Measurements from ENCODE around the gene TGFBI. TPM values are rescaled to one million over a fixed set of nuclear protein-coding genes. Genes with fewer than 3 reads are reported as not detected.

TGFBI gene
- total RNA-seq, 2 donors from 2014 or later = 158 to 173 TPM

DNA sequence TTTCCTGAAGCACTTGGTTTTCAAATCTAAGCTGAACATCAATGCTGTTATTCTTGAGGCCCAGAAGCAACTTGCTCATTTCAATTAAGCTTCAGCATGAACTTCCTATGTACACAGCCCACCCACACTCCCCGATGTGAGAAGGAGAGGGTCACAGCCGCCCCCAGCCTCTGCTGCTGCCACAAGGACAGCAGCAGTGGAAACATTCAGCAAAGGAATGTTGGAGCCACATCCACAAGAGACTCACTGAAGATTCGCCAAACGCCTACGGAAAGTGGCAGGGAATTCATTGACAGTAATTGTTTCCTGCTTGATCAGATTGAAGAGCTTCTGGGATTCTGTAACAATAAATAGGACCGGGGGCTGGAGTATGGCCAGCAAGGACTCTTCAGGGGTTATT is 2.9 kb downstream of the TGFBI start:
- ATAC-seq (ENCODE audit: insufficient number of reproducible peaks, low FRiP score, low read depth) = no peak
- TF ChIP-seq, protein P1, sequence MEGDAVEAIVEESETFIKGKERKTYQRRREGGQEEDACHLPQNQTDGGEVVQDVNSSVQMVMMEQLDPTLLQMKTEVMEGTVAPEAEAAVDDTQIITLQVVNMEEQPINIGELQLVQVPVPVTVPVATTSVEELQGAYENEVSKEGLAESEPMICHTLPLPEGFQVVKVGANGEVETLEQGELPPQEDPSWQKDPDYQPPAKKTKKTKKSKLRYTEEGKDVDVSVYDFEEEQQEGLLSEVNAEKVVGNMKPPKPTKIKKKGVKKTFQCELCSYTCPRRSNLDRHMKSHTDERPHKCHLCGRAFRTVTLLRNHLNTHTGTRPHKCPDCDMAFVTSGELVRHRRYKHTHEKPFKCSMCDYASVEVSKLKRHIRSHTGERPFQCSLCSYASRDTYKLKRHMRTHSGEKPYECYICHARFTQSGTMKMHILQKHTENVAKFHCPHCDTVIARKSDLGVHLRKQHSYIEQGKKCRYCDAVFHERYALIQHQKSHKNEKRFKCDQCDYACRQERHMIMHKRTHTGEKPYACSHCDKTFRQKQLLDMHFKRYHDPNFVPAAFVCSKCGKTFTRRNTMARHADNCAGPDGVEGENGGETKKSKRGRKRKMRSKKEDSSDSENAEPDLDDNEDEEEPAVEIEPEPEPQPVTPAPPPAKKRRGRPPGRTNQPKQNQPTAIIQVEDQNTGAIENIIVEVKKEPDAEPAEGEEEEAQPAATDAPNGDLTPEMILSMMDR (IDR thresholded peaks at IDR 0.05) = no peak
- DNase-seq (ENCODE audit: low spot score) = no peak
- Histone ChIP-seq H3K36me3 (no peaks in the 10 kb centered on the region), H3K27ac (no peak overlapping the region), H3K9me3 (no peaks in the 10 kb centered on the region), H3K4me3 (no peak overlapping the region), H3K27me3 (replicated peaks; ENCODE audit: insufficient read depth) (no peaks in the 10 kb centered on the region), H3K4me1 (ENCODE audit: control insufficient read depth in 1 of 2, low read depth in 2 of 2) (peaks cover 23 to 66% of the 10 kb centered on the region in 2 donors)

DNA sequence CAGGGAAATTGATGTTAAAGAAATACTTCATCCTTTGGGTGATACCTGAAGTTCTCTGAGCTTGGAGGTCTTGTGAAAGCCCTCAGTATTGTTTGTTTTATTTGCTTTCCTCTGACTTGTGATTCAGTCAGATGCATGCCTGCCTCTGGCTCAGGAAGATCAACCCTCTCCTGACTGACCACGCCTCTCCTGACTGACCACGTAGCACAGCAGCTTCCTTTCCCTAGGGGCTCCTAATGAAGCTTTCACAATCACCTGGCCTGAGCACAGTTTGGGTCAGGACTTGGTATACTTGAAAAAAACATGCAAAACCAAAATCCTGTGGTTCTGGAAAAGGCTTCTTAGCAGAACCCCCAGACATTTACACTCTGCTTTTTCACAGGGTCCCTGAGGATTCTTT is 3.8 kb downstream of the TGFBI start:
- DNase-seq (ENCODE audit: low spot score) (no peak), ATAC-seq (ENCODE audit: insufficient number of reproducible peaks, low FRiP score, low read depth) (no peak)
- Histone ChIP-seq H3K4me1 (ENCODE audit: control insufficient read depth in 1 of 2, low read depth in 2 of 2) (peaks cover 29 to 66% of the 10 kb centered on the region in 2 donors), H3K36me3 (no peaks in the 10 kb centered on the region), H3K9me3 (no peaks in the 10 kb centered on the region), H3K4me3 (no peak overlapping the region), H3K27ac (no peak overlapping the region), H3K27me3 (replicated peaks; ENCODE audit: insufficient read depth) (no peaks in the 10 kb centered on the region)
- TF ChIP-seq, protein P1 (IDR thresholded peaks at IDR 0.05) = no peak

DNA sequence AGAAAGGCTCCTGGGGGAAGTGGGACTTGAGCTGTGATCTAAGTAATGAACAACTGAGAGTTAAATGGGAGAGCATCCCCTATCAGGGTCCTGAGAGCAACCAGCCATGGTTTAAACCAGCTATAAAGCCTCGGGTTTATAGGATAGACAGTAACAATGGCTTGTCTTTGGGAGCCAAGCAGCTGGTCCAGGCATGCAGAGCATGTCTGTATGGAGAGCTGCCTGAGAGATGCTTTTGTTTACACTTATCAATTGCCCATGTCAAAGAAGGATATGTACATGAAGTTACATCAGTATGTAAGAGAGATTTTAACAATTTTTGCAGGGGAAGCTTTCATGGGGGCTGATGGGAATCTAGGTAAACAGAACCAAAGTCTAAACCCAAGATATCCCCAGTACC is 4.4 kb downstream of the TGFBI start:
- Histone ChIP-seq H3K4me1 (ENCODE audit: control insufficient read depth in 1 of 2, low read depth in 2 of 2) (peaks cover 33 to 66% of the 10 kb centered on the region in 2 donors), H3K27me3 (replicated peaks; ENCODE audit: insufficient read depth) (no peaks in the 10 kb centered on the region), H3K4me3 (no peak overlapping the region), H3K9me3 (no peaks in the 10 kb centered on the region), H3K27ac (no peak overlapping the region), H3K36me3 (no peaks in the 10 kb centered on the region)
- no peak for DNase-seq (ENCODE audit: low spot score)
- TF ChIP-seq, protein P1 (IDR thresholded peaks at IDR 0.05) = no peak
- no peak for ATAC-seq (ENCODE audit: insufficient number of reproducible peaks, low FRiP score, low read depth)

DNA sequence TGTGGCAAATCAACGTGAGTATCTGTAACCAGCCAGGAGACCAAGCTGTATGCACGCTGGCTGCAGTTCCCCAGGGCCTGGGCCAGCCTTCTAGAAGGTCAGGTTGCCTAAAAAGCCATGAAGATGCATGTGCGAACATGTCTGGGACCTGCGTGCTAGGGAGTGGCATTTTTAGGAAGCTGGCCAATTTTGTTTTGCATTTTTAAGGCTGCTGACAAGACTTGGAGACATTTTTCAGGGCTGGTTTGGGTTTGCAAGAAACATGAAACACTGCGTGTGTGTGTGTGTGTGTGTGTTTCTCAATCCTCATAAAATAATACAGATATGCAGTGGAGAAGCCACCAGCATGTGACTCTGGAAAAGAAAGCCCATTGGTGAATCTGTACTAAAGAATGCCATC is 5.1 kb downstream of the TGFBI start:
- H3K4me3 ChIP-seq = no peak overlapping the region
- H3K27ac ChIP-seq = no peak overlapping the region
- TF ChIP-seq, protein P1 (IDR thresholded peaks at IDR 0.05) = no peak
- no peak for DNase-seq (ENCODE audit: low spot score)
- ATAC-seq (ENCODE audit: insufficient number of reproducible peaks, low FRiP score, low read depth) = no peak
- no peaks in the 10 kb centered on the region for H3K9me3 ChIP-seq
- peaks cover 29 to 60% of the 10 kb centered on the region in 2 donors for H3K4me1 ChIP-seq (ENCODE audit: control insufficient read depth in 1 of 2, low read depth in 2 of 2)
- H3K36me3 ChIP-seq = no peaks in the 10 kb centered on the region
- H3K27me3 ChIP-seq (replicated peaks; ENCODE audit: insufficient read depth) = no peaks in the 10 kb centered on the region

DNA sequence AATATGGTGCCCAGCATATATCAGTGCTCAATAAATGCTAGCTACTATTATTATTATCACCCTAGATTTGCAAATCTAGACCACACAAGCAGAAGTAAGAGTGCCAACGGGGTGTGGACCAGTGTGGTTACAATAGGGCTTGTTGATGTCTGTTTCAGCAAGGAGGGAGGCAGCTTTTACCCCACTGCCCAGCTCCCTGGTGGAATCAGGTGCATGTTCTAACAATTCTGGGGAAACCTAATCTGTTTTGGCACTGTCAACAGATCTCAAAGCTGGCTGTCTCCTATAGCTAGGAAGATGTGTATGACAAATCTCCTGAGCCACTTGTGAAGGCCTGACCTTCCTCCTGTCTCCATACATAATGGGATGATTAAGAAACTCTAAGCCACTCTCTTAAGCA is 5.7 kb downstream of the TGFBI start:
- no peak overlapping the region for H3K4me3 ChIP-seq
- TF ChIP-seq, protein P1 (IDR thresholded peaks at IDR 0.05) = no peak

More for the DNA sequence above, 5.7 kb downstream of the TGFBI start:
- H3K27ac ChIP-seq = no peak overlapping the region
- no peak for ATAC-seq (ENCODE audit: insufficient number of reproducible peaks, low FRiP score, low read depth)
- DNase-seq (ENCODE audit: low spot score) = no peak
- H3K4me1 ChIP-seq (ENCODE audit: control insufficient read depth in 1 of 2, low read depth in 2 of 2) = peaks cover 27 to 53% of the 10 kb centered on the region in 2 donors
- H3K9me3 ChIP-seq = no peaks in the 10 kb centered on the region
- no peaks in the 10 kb centered on the region for H3K36me3 ChIP-seq
- H3K27me3 ChIP-seq (replicated peaks; ENCODE audit: insufficient read depth) = no peaks in the 10 kb centered on the region

All from thoracic aorta (tissue), 2 donors.